ENCODE measurements around the gene CTIF. TPM values are rescaled to one million over a fixed set of nuclear protein-coding genes. Genes with fewer than 3 reads are reported as not detected.

CTIF gene
- total RNA-seq, 1 experiment from 2014 or later = 20.6 TPM

- no peaks in the 10 kb centered on the region; the same call in 1 of the 2 replicates for H3K36me3 ChIP-seq
- no peaks in the 10 kb centered on the region for H3K9me3 ChIP-seq
- no peak for DNase-seq
- H3K27me3 ChIP-seq = no peaks in the 10 kb centered on the region
- no peak overlapping the region for H3K4me3 ChIP-seq
Observed at GRCh38 chr18:48698707-48699106, 159.9 kb downstream of the CTIF start.

- Histone ChIP-seq H3K36me3 (no peaks in the 10 kb centered on the region; the same call in 1 of the 2 replicates), H3K4me3 (no peak overlapping the region), H3K27me3 (no peaks in the 10 kb centered on the region), H3K9me3 (no peaks in the 10 kb centered on the region)
- DNase-seq = no peak
Observed at GRCh38 chr18:48699761-48700160, 160.9 kb downstream of the CTIF start.

GRCh38 chr18:48700446-48700845 lies 161.6 kb downstream of the CTIF start:
- Histone ChIP-seq H3K9me3 (no peaks in the 10 kb centered on the region), H3K36me3 (no peaks in the 10 kb centered on the region), H3K4me3 (no peak overlapping the region), H3K27me3 (no peaks in the 10 kb centered on the region)
- no peak for DNase-seq

DNA sequence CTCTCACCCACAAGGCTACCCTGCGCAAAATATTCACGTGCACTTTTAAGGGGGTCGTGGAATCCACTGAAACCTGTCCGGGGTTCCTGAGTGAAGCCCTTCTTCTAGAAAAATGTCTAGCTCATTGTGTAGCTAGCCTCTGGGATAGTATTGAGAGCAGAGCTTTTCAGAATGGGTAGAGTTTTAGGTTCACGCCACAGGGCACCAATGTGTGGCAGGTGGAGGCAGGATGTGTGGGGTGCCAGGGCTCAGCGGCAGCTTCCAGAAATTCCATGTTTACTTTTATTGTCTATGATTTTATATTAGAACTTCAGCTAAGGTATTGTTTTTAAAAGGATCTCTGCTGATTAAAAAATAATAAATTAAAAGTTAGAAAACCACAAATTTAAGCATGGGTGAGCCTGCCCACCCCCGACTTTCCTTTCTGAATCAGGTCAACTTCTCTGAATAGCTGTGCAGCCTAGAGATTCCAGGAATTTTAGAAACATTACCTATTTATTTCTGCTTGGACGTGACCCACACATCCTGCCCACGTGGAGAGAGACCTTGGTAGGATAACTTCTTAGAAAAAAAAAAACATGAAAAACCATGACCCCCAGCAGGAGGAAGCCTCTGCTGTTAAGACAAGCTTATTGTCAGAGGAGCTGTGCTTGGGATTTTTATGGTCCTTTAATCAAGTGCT lies 163.7 kb downstream of the CTIF start:
- Histone ChIP-seq H3K9me3 (no peaks in the 10 kb centered on the region), H3K4me3 (no peak overlapping the region), H3K27me3 (no peaks in the 10 kb centered on the region), H3K36me3 (no peaks in the 10 kb centered on the region)
- no peak for DNase-seq

DNA sequence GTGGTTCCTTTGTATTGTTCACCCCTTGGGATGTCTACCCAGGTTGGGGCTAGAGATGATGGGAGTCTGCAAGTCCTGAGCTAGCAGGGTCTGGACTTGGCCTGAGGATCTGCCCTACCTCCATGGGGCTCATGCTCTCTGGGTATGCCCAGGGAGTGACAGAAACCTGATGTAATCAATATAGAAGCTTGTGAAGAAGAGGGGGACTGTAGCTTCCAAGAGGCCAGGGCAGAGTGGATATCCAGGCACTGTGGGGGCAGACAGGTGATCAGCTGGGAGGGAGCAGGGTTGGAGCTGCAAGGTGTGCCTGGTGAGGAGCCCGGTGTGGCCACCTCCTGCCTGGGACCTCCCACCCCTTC lies 164.2 kb downstream of the CTIF start:
- DNase-seq = no peak
- Histone ChIP-seq H3K27me3 (no peaks in the 10 kb centered on the region), H3K9me3 (no peaks in the 10 kb centered on the region), H3K36me3 (no peaks in the 10 kb centered on the region), H3K4me3 (no peak overlapping the region)

- no peaks in the 10 kb centered on the region for H3K36me3 ChIP-seq
- H3K4me3 ChIP-seq = no peak overlapping the region
- no peaks in the 10 kb centered on the region for H3K27me3 ChIP-seq
- DNase-seq = no peak
- H3K9me3 ChIP-seq = no peaks in the 10 kb centered on the region
Observed at GRCh38 chr18:48703418-48703817, 164.6 kb downstream of the CTIF start.

DNA sequence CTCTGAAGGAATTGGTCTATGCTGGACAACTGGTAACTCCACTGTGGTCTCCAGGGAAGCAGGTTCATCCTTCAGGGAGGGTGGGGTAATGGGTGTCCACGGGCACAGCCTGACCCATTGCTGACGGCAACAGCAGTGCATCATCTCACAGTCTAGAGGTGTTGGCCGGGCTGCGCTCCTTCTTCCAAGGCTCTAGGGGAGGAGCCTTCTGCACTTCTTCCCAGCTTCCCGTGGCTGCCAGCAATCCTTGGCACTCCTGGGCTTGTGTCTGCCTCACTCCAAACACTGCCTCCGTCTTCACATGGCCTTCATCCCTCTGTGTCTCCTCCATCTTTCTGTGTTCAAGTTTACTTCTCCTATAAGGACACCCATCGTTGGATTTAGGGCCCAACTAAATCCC lies 166.2 kb downstream of the CTIF start:
- Histone ChIP-seq H3K27me3 (no peaks in the 10 kb centered on the region), H3K36me3 (no peaks in the 10 kb centered on the region), H3K4me3 (no peak overlapping the region), H3K9me3 (no peaks in the 10 kb centered on the region)
- DNase-seq = no peak

- Histone ChIP-seq H3K9me3 (no peaks in the 10 kb centered on the region), H3K36me3 (no peaks in the 10 kb centered on the region), H3K4me3 (no peak overlapping the region), H3K27me3 (no peaks in the 10 kb centered on the region)
- no peak for DNase-seq
Observed at GRCh38 chr18:48705531-48705930, 166.7 kb downstream of the CTIF start.

GRCh38 chr18:48706731-48707130 lies 167.9 kb downstream of the CTIF start:
- no peaks in the 10 kb centered on the region for H3K36me3 ChIP-seq
- H3K27me3 ChIP-seq = no peaks in the 10 kb centered on the region
- no peak overlapping the region for H3K4me3 ChIP-seq
- DNase-seq = no peak
- no peaks in the 10 kb centered on the region for H3K9me3 ChIP-seq

DNA sequence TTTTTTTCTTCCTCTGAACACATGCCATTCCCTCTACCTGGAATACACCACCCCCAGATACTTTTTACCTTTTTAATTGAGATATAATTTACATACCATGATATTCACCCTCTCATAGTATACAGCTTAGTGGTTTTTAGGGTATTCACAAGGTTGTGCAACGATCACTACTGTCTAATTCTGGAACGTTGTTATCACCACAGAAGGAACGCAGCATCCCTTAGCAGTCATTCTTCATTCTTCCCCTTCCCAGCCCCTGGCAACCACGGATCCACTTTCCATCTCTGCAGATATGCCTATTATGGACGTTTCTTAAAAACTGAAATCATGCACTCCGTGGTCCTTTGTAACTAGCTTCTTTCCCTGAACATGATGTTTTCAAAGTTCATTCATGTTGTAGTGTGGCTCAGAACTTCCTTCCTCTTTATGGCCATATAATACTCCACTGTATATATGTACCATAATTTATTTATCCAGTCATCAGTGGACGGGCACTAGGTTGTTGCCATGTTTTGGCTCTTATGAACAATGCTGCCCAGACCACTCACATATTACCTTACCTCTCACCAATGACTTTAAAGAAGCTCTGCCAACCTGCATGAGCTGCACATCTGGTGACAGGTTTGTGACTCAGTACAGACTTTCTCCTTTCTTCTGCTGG lies 168.9 kb downstream of the CTIF start:
- Histone ChIP-seq H3K27me3 (no peaks in the 10 kb centered on the region), H3K4me3 (no peak overlapping the region), H3K9me3 (no peaks in the 10 kb centered on the region), H3K36me3 (peaks cover 3% of the 10 kb centered on the region; the same call in 1 of the 2 replicates)
- DNase-seq = no peak

DNA sequence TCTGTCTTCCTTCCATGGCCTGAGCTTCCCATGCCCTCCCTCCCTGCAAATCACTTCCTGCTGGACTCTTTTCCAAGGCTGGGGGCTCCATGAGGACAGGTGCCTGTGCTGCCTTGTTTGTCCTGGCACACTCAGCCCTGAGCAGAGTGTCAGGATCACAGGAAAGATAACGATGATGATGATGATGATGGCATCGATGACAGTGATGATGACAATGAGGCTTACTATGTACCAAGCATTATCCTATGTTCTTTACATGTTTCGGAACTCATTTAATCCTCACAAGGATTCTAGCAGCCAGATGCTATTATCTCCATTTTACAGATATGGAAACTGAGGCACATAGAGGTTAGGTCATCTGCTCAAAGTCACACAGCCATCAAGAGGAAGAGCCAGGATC lies 170.0 kb downstream of the CTIF start:
- no peak for DNase-seq
- no peaks in the 10 kb centered on the region for H3K9me3 ChIP-seq
- no peak overlapping the region for H3K4me3 ChIP-seq
- H3K36me3 ChIP-seq = peaks cover 3% of the 10 kb centered on the region; the same call in 1 of the 2 replicates
- no peaks in the 10 kb centered on the region for H3K27me3 ChIP-seq

DNA sequence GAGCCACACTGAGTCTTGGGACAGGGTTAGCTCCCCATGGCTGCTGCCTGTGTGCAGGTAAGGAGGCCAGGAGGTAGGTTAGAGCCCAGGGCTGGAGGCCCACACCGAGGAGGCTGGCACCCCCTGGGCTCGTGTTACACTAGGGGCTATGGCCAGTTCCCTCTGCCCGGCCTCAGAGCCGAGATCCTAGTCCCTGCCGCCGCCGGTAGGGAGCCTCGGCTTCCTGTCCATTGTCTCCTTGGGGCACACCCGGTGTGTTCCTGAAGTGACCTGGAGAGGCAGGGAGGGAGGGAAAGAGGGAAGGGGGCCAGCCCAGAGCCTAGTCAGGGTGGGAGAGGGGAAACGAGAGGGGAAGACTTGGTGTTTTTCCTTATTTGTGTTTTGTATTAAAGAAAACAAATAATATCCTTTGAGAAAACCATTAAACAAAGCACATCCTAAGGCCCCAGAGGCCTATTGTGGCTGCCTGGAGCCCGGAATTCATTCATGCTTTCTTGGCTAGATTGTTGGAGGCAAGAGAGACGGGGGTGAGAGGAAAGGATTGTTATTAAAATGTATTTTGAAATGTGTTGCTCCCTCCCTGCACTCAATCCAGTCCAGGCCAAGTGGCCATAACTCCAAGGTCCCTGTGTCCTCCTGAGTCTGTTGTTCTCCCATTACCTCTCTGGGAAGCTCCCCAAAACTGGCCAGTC lies 170.7 kb downstream of the CTIF start:
- no peak for DNase-seq
- no peaks in the 10 kb centered on the region for H3K9me3 ChIP-seq

GRCh38 chr18:48711651-48712486 lies 173.0 kb downstream of the CTIF start:
- DNase-seq = no peak

More for the DNA sequence above, 170.7 kb downstream of the CTIF start:
- Histone ChIP-seq H3K27me3 (no peaks in the 10 kb centered on the region), H3K36me3 (peaks cover 3% of the 10 kb centered on the region; the same call in 1 of the 2 replicates), H3K4me3 (no peak overlapping the region)

GRCh38 chr18:48713309-48713708 lies 174.5 kb downstream of the CTIF start:
- no peaks in the 10 kb centered on the region for H3K27me3 ChIP-seq
- no peaks in the 10 kb centered on the region for H3K9me3 ChIP-seq
- peaks cover 3% of the 10 kb centered on the region; the same call in 1 of the 2 replicates for H3K36me3 ChIP-seq
- H3K4me3 ChIP-seq = no peak overlapping the region
- no peak for DNase-seq

More at GRCh38 chr18:48711651-48712486, 173.0 kb downstream of the CTIF start:
- no peak overlapping the region for H3K4me3 ChIP-seq
- peaks cover 3% of the 10 kb centered on the region; the same call in 1 of the 2 replicates for H3K36me3 ChIP-seq
- H3K9me3 ChIP-seq = no peaks in the 10 kb centered on the region
- H3K27me3 ChIP-seq = no peaks in the 10 kb centered on the region

DNA sequence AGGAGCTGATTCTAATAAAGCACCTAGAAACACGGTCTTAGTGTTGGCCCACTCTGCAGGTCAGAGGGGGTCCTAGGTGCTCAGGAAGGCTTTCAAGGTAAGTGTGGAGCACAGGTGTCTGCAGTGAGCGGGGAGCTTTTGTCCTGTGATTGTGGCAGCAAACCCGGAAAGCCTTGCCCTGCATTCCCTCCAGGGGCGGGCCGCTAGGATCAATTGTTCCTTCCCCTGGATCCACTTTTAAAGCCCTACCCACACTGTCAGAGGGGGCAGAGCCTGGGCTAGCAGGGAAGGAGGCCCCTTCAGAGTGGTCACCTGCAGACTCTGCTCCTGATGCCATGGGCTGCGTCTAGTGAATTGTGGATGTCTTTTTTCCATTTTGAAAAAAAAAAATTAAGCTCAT lies 176.0 kb downstream of the CTIF start:
- Histone ChIP-seq H3K36me3 (peaks cover 13% of the 10 kb centered on the region), H3K9me3 (no peaks in the 10 kb centered on the region), H3K4me3 (no peak overlapping the region), H3K27me3 (no peaks in the 10 kb centered on the region)
- no peak for DNase-seq

DNA sequence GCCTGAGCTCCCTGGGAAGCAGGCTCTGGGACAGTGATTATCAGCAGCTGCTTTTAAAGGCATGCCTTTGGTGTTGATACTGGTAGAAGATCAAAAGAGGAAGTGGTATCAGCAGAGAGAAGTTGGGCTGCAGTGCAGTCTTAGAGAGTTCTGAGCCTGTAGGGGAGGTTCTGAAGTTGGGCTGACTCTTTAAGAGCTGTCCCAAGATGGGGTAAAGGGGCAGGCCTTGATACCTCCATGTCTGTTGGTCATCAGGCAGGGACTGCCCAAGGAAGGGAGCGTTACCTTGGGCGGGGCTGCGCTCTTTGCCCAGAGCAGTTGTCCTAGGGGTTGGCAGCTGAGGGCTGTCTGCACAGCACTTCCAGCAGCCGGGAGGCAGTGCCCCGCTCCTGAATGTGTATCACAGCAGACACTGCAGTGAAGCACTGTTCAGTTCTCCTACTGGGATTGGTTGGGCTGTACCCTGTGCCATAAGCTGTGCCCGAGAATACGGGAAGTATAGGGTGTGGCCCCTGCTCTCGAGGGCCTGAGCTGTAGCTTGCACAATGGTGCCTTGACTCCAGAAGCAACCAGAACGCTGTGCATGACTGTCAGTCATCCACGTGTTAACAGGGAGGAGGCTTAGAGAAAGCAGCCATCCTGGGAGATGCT lies 177.0 kb downstream of the CTIF start:
- no peak for DNase-seq
- H3K36me3 ChIP-seq = peaks cover 16% of the 10 kb centered on the region
- H3K27me3 ChIP-seq = no peaks in the 10 kb centered on the region
- H3K9me3 ChIP-seq = no peaks in the 10 kb centered on the region
- no peak overlapping the region for H3K4me3 ChIP-seq
